ENCODE data around the gene RPGR. TPM values are rescaled to one million over a fixed set of nuclear protein-coding genes. Genes with fewer than 3 reads are reported as not detected.

Gene RPGR
- total and polyA plus RNA-seq, 12 donors, result 3.6 to 22.0 (median 7.5) TPM

DNA sequence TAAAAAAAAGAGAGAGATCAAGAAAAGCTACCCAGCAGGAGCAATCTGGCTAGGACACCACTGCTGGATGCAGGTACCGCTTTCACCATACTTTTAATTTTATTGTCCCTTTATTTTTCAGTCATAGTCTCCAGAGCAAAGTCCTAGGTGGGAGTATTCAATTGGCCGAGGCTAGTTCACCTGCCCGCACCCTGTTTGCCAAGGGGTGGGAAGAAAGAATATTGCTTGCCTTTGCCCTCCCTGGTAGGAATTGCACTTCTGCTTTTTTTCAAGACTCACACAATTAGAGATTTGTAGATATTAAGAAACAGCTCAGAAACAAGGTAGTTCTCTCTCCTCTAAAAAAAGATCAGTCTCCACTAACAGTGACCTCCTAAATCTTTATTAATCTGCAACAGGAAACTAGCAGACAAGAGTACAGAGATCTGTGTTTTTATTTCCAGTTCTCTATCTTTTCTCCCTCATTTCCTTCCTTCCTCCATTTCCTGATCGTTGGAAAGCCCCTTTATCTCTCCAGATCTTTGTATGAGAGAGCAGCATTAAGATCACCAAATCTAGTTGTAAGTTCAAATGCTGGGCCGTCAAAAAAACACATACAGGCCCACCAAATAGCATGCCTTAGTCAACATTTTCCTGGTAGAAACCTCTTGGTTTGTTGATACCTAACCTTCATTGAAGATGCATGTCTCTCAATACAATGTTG, 9.4 kb upstream of the RPGR start:
- 55 to 70% (median 65%) methylated on average over 5 of the region's 5 CpGs for WGBS, 4 donors
- no peak for TF ChIP-seq POLR2A (IDR thresholded peaks at IDR 0.05)
- TF ChIP-seq CTCF (IDR thresholded peaks at IDR 0.05), result no peak
- DNase-seq, result no peak
- Histone ChIP-seq H3K27ac (no peak overlapping the region), H3K9me3 (replicated peaks in 1 of 3) (no peaks in the 10 kb centered on the region), H3K4me1 (replicated peaks in 1 of 2) (no peaks in the 10 kb centered on the region), H3K4me3 (no peak overlapping the region), H3K27me3 (no peaks in the 10 kb centered on the region), H3K36me3 (replicated peaks in 1 of 2) (no peaks in the 10 kb centered on the region)
- intact Hi-C loops (cut with DNase I), result no loop called here

DNA sequence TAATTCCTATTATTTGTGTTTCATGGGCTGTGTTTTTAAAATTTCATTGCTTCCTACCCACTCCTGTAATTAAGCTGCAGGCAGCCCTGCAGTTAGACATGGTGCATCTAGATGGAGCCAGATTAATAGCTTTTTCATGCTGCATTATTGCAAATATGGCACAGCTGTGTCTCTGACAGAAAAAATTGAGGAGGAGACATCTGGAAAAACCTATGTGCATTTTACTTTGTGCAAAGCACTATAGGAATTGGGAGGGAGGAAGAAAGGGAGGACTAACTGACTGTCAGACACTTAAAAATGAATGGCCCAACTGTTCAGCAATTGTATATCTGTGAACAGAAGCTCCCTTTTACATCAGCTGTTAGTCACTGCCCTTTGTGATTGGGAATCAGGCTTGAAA, 8.1 kb upstream of the RPGR start:
- TF ChIP-seq CTCF (IDR thresholded peaks at IDR 0.05) (peak in 2 of 6 experiments; percentile 13 to 20), POLR2A (IDR thresholded peaks at IDR 0.05) (no peak)
- Histone ChIP-seq H3K9me3 (replicated peaks in 1 of 3) (no peaks in the 10 kb centered on the region), H3K4me1 (replicated peaks in 1 of 2) (no peaks in the 10 kb centered on the region), H3K27me3 (no peaks in the 10 kb centered on the region), H3K27ac (no peak overlapping the region), H3K4me3 (no peak overlapping the region), H3K36me3 (replicated peaks in 1 of 2) (no peaks in the 10 kb centered on the region)
- DNase-seq, result no peak
- intact Hi-C loops (cut with DNase I), result no loop called here

GRCh38 chrX:38332505-38332904, 5.2 kb upstream of the RPGR start:
- H3K9me3 ChIP-seq (replicated peaks in 1 of 3), result no peaks in the 10 kb centered on the region
- DNase-seq, result no peak
- no peak overlapping the region for H3K27ac ChIP-seq
- no peaks in the 10 kb centered on the region for H3K36me3 ChIP-seq (replicated peaks in 1 of 2)
- TF ChIP-seq POLR2A (IDR thresholded peaks at IDR 0.05), result no peak
- TF ChIP-seq CTCF (IDR thresholded peaks at IDR 0.05), result no peak
- intact Hi-C loops (cut with DNase I), result no loop called here
- no peaks in the 10 kb centered on the region for H3K4me1 ChIP-seq (replicated peaks in 1 of 2)
- H3K4me3 ChIP-seq, result no peak overlapping the region
- H3K27me3 ChIP-seq, result no peaks in the 10 kb centered on the region

GRCh38 chrX:38327775-38328081, 419 bp upstream of the RPGR start:
- no peaks in the 10 kb centered on the region for H3K4me1 ChIP-seq (replicated peaks in 1 of 2)
- H3K9me3 ChIP-seq (replicated peaks in 1 of 3), result no peaks in the 10 kb centered on the region
- H3K27me3 ChIP-seq, result no peaks in the 10 kb centered on the region
- TF ChIP-seq CTCF (IDR thresholded peaks at IDR 0.05) (peak in 1 of 6 experiments; percentile 18), POLR2A (IDR thresholded peaks at IDR 0.05) (no peak)
- no peaks in the 10 kb centered on the region for H3K36me3 ChIP-seq (replicated peaks in 1 of 2)
- peak overlapping the region in 2 of 5 donors; percentile 71 to 94 for H3K27ac ChIP-seq
- DNase-seq, result no peak
- H3K4me3 ChIP-seq, result peak overlapping the region in 1 of 4 donors; percentile 71
- intact Hi-C loops (cut with DNase I), result no loop called here
- WGBS, 4 donors, result 15 to 29% (median 26%) methylated on average over 4 of the region's 4 CpGs; no CpG with 5 or more reads in 1 of the 4 donors

Data from adrenal gland (tissue), 12 donors.